Uterus (tissue), 2 donors: Measurements from ENCODE around the gene SNU13.
"Not testable (repeated sequence)": the region's sequence is repeated elsewhere in the genome, so short reads cannot be mapped to it uniquely, and the experiment has no call there.

Experiments
- CTCF ChIP-seq, 4 experiments: fragments of 200-600 bp in 2 of 4; fragments of 450-650 bp in 2 of 4; sonication (generic) in 2 of 4; IDR thresholded peaks; one replicate each; pipeline ENCODE4 v1.5.1; 2016 to 2019; ENCODE audit warnings: antibody characterized with exemption in 4 of 4, mild to moderate bottlenecking in 2 of 4, moderate library complexity in 1 of 4
- POLR2A ChIP-seq, 2 donors: fragments of 450-650 bp; IDR thresholded peaks; one replicate each; pipeline ENCODE4 v1.6.1; 2016; ENCODE audit warnings: antibody characterized with exemption in 2 of 2, mild to moderate bottlenecking in 1 of 2, moderate library complexity in 1 of 2

- TF ChIP-seq CTCF, POLR2A (IDR thresholded peaks at IDR 0.05): not testable (repeated sequence)
Observed at GRCh38 chr22:41733241-41733640, 44.6 kb upstream of the SNU13 start.
